H1 (cell line): ENCODE results near the gene C17orf50.

Experiments used
- CBX8 ChIP-seq: fragments of 300-800, 300-1000 bp; sonication (generic); IDR thresholded peaks from 2 replicates; pipeline ENCODE4 v1.7.1; 2016; ENCODE audit warnings: low read depth, low read length, borderline replicate concordance
- EP300 ChIP-seq, 2 experiments: IDR thresholded peaks; 1 replicate in 1 of 2; 2 replicates in 1 of 2; pipeline ENCODE4 v1.6.1; 2011 to 2012; ENCODE audit warnings: low read depth in 2 of 2, low read length in 2 of 2, mild to moderate bottlenecking in 2 of 2, borderline replicate concordance in 1 of 2, inconsistent platforms in 1 of 2, moderate library complexity in 1 of 2
- GABPA ChIP-seq: IDR thresholded peaks from 2 replicates; pipeline ENCODE4 v1.6.1; 2011; ENCODE audit warnings: mild to moderate bottlenecking, low read length, moderate library complexity, borderline replicate concordance; ENCODE audit not compliant: insufficient read depth
- JUN ChIP-seq: IDR thresholded peaks from 2 replicates; pipeline ENCODE4 v1.6.1; 2011; ENCODE audit warnings: low read depth, mild to moderate bottlenecking, improper control_type of control experiment, low read length
- POLR2AphosphoS5 ChIP-seq: IDR thresholded peaks from 2 replicates; pipeline ENCODE4 v1.6.1; 2011; ENCODE audit warnings: low read depth, low read length
- RAD21 ChIP-seq, 2 experiments: IDR thresholded peaks in 1 of 2; conservative IDR thresholded peaks in 1 of 2; 2 replicates each; pipeline ENCODE4 v1.6.1; 2011; ENCODE audit warnings: low read depth in 2 of 2, low read length in 2 of 2, improper control_type of control experiment in 1 of 2, inconsistent platforms in 1 of 2, mild to moderate bottlenecking in 1 of 2, moderate library complexity in 1 of 2
- YY1 ChIP-seq: IDR thresholded peaks from 2 replicates; pipeline ENCODE4 v1.6.1; 2011; ENCODE audit warnings: low read depth, mild to moderate bottlenecking, low read length
- TF ChIP-seq, protein P1 (sequence below), 3 experiments: IDR thresholded peaks; 1 replicate in 2 of 3; 2 replicates in 1 of 3; pipeline versions ENCODE4 v1.5.1 to v1.6.1; 2011; ENCODE audit warnings: low read length in 3 of 3, mild to moderate bottlenecking in 3 of 3, inconsistent platforms in 2 of 3, low read depth in 1 of 3, moderate library complexity in 1 of 3; ENCODE audit not compliant: insufficient read depth in 1 of 3; ENCODE audit errors: control extremely low read depth in 1 of 3

DNA sequence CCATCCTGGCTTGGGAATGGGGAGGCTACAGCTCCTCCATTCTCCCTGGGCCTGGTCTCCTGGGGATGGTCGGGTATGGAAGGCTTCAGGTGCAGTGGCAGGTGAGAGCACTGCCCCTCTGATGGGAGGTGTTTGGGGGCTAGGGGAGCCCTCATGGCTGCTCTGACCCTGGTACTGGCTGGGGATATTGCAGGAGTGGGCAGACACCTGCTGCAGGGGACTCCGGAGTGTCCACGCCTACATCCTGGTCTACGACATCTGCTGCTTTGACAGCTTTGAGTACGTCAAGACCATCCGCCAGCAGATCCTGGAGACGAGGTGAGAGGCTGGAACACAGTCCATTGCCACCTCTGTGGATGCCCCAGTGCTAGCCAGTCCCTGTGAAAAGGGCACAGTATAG lies 20.5 kb upstream of the C17orf50 start:
- no peak for TF ChIP-seq POLR2AphosphoS5
- no peak for TF ChIP-seq CBX8
- TF ChIP-seq EP300 (IDR thresholded peaks at IDR 0.05; ENCODE audit: borderline replicate concordance in 1 of 2, low read depth in 2 of 2, low read length in 2 of 2) = no peak
- TF ChIP-seq JUN = no peak
- TF ChIP-seq, protein P1, sequence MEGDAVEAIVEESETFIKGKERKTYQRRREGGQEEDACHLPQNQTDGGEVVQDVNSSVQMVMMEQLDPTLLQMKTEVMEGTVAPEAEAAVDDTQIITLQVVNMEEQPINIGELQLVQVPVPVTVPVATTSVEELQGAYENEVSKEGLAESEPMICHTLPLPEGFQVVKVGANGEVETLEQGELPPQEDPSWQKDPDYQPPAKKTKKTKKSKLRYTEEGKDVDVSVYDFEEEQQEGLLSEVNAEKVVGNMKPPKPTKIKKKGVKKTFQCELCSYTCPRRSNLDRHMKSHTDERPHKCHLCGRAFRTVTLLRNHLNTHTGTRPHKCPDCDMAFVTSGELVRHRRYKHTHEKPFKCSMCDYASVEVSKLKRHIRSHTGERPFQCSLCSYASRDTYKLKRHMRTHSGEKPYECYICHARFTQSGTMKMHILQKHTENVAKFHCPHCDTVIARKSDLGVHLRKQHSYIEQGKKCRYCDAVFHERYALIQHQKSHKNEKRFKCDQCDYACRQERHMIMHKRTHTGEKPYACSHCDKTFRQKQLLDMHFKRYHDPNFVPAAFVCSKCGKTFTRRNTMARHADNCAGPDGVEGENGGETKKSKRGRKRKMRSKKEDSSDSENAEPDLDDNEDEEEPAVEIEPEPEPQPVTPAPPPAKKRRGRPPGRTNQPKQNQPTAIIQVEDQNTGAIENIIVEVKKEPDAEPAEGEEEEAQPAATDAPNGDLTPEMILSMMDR (IDR thresholded peaks at IDR 0.05; ENCODE audit: control extremely low read depth in 1 of 3, insufficient read depth in 1 of 3, low read depth in 1 of 3, low read length in 3 of 3) = no peak
- no peak for TF ChIP-seq RAD21 (IDR thresholded peaks at IDR 0.05 in 1 of 2, conservative IDR thresholded peaks at IDR 0.05 in 1 of 2; ENCODE audit: low read depth in 2 of 2, low read length in 2 of 2)
- TF ChIP-seq YY1 = no peak
- TF ChIP-seq GABPA = no peak
